HepG2 (cell line): ENCODE measurements around the gene NPB. TPM values are rescaled to one million over a fixed set of nuclear protein-coding genes. Genes with fewer than 3 reads are reported as not detected.

ENCODE experiments used
- ATAC-seq: fragments of 200-7000 bp; cut with Tn5 transposase; 3 replicates; pipeline ENCODE4 v1.9.1; 2020; ENCODE audit warnings: mild to moderate bottlenecking, moderate library complexity
- BruUV-seq: library from RNA; stranded (reverse); fragments of 400-500 nt; replicated peaks from 2 replicates; lab custom pipeline; 2021; lab: Mats Ljungman, UMichigan
- CTCF ChIA-PET: fragments of 300-600 bp; formaldehyde crosslinking; extraction: SDS; loops from one replicate; lab custom pipeline; 2021; ENCODE audit warnings: low total read pairs, inconsistent platforms, low intra/inter-chr PET ratio; lab: Yijun Ruan, JAX
- POLR2A ChIA-PET: fragments of 350-600 bp; sonication (Branson Sonifier 250); formaldehyde crosslinking; loops from one replicate; lab custom pipeline; 2020; ENCODE audit warnings: antibody characterized with exemption, inconsistent platforms; lab: Yijun Ruan, JAX
- DNase-seq: peaks from one replicate; pipeline ENCODE4 v3.0.0-alpha.2; 2015; ENCODE audit warnings: low spot score
- FAIRE-seq: peaks from 3 replicates; lab custom pipeline; 2011; peaks lifted over from hg19 to GRCh38; lab: Jason Lieb, UNC
- H2AFZ ChIP-seq: one replicate; pipeline ENCODE4 v1.6.1; 2011; ENCODE audit warnings: low read length, inconsistent platforms
- H3K27ac ChIP-seq: fragments of 300-600 bp; 3 replicates; pipeline ENCODE4 v1.8.0; 2011; ENCODE audit warnings: mixed run types, mild to moderate bottlenecking, mixed read lengths, low read length, inconsistent platforms; ENCODE audit not compliant: insufficient read depth; ENCODE audit errors: extremely low read length
- H3K27me3 ChIP-seq, 2 experiments: fragments of 200-600 bp in 1 of 2; 2 replicates in 1 of 2; 3 replicates in 1 of 2; pipeline versions ENCODE4 v1.6.0 to v1.8.0; 2011; ENCODE audit warnings: low read length in 2 of 2, mild to moderate bottlenecking in 2 of 2, moderate library complexity in 2 of 2, inconsistent platforms in 1 of 2; ENCODE audit not compliant: insufficient read depth in 2 of 2, control insufficient read depth in 1 of 2
- H3K36me3 ChIP-seq, 2 experiments: fragments of 200-600 bp in 1 of 2; replicated peaks in 1 of 2; 2 replicates in 1 of 2; 3 replicates in 1 of 2; pipeline versions ENCODE4 v1.5.1 to v1.8.0; 2011; ENCODE audit warnings: low read length in 2 of 2, inconsistent platforms in 1 of 2; ENCODE audit not compliant: insufficient read depth in 2 of 2, control insufficient read depth in 1 of 2
- H3K4me1 ChIP-seq: 2 replicates; pipeline ENCODE4 v1.5.1; 2012; ENCODE audit warnings: low read length, inconsistent platforms; ENCODE audit not compliant: insufficient read depth
- H3K4me2 ChIP-seq: 2 replicates; pipeline ENCODE4 v1.6.0; 2011; ENCODE audit warnings: low read depth, low read length, inconsistent platforms
- H3K4me3 ChIP-seq, 3 experiments: fragments of 200-600 bp in 1 of 3; sonication (generic), shearing (Covaris generic) in 1 of 3; replicated peaks in 1 of 3; 2 replicates each; pipeline ENCODE4 v1.5.1; 2011 to 2016; ENCODE audit warnings: low read length in 3 of 3, inconsistent platforms in 2 of 3, low read depth in 2 of 3, mild to moderate bottlenecking in 2 of 3, control low read depth in 1 of 3, mixed read lengths in 1 of 3; ENCODE audit not compliant: insufficient read depth in 1 of 3
- H3K79me2 ChIP-seq: one replicate; pipeline ENCODE4 v1.6.1; 2011; ENCODE audit warnings: low read length, inconsistent platforms; ENCODE audit not compliant: insufficient read depth
- H3K9ac ChIP-seq: 2 replicates; pipeline ENCODE4 v1.6.0; 2011; ENCODE audit warnings: mild to moderate bottlenecking, low read depth, low read length, inconsistent platforms; ENCODE audit not compliant: insufficient read depth
- H3K9me3 ChIP-seq: 2 replicates; pipeline ENCODE4 v1.5.1; 2012; ENCODE audit warnings: mild to moderate bottlenecking, low read length
- H4K20me1 ChIP-seq: 2 replicates; pipeline ENCODE4 v1.6.0; 2011; ENCODE audit warnings: inconsistent platforms, mild to moderate bottlenecking, low read length, moderate library complexity; ENCODE audit not compliant: insufficient read depth
- AGO2 ChIP-seq: fragments of 200-400 bp; formaldehyde crosslinking; optimal IDR thresholded peaks from 2 replicates; pipeline ENCODE3; 2017; ENCODE audit warnings: mild to moderate bottlenecking, low read depth, low read length, moderate library complexity
- ATF7 ChIP-seq, 2 experiments: fragments of 450-650 bp in 1 of 2; sonication (generic) in 1 of 2; formaldehyde crosslinking in 1 of 2; IDR thresholded peaks; 2 replicates each; pipeline versions ENCODE4 v1.4.0 to v1.6.1; 2016 to 2020; ENCODE audit warnings: antibody characterized with exemption in 1 of 2, mild to moderate bottlenecking in 1 of 2, missing genetic modification reagents in 1 of 2
- NAIF1 ChIP-seq: sonication (generic); formaldehyde crosslinking; IDR thresholded peaks from 2 replicates; pipeline ENCODE4 v1.5.0; 2020; ENCODE audit warnings: mild to moderate bottlenecking, missing genetic modification reagents, borderline replicate concordance
- RXRA ChIP-seq: sonication (generic); formaldehyde crosslinking; IDR thresholded peaks from 2 replicates; pipeline ENCODE4 v1.5.1; 2020; ENCODE audit warnings: missing genetic modification reagents
- ZNF224 ChIP-seq: sonication (generic); formaldehyde crosslinking; IDR thresholded peaks from 2 replicates; pipeline ENCODE4 v1.5.0; 2020; ENCODE audit warnings: mild to moderate bottlenecking, missing genetic modification reagents
- ZNF513 ChIP-seq: sonication (generic); formaldehyde crosslinking; conservative IDR thresholded peaks from 2 replicates; pipeline ENCODE4 v1.5.0; 2020; ENCODE audit warnings: missing genetic modification reagents
- ZNF772 ChIP-seq: sonication (generic); formaldehyde crosslinking; IDR thresholded peaks from 2 replicates; pipeline ENCODE4 v1.5.0; 2020; ENCODE audit warnings: mild to moderate bottlenecking, missing genetic modification reagents
- WGBS: methylation state at CpG from one replicate; pipeline ENCODE4 v1.1.6; 2017; ENCODE audit warnings: low lambda C conversion rate; 5-methylcytosine and 5-hydroxymethylcytosine counted together
- in situ Hi-C: cut with HindIII; loops from 2 replicates; pipeline ENCODE4 v1.10.0; 2017; ENCODE audit warnings: low pct_unique_long_range_greater_than_20kb; ENCODE audit not compliant: extremely low pct_ligation_motif_present
- intact Hi-C: fragments of 100-400 bp; cut with micrococcal nuclease; formaldehyde crosslinking; loops from one replicate; pipeline ENCODE4 v1.10.0; 2022; ENCODE audit not compliant: unreplicated experiment
- polyA plus RNA-seq, 8 experiments: library from polyadenylated mRNA; depleted of rRNA in 3 of 8; stranded (reverse) in 7 of 8; unstranded in 1 of 8; fragments of >200 nt; fragmentation: Illumina TruSeq in 4 of 8; extraction: Trizol in 4 of 8; gene quantifications; 2 replicates each; pipeline versions ENCODE4 v1.2.1 to v1.2.3, GENCODE V29; 2011 to 2016; ENCODE audit warnings: low read depth in 4 of 8, missing spikeins in 1 of 8, mixed read lengths in 1 of 8; ENCODE audit not compliant: insufficient read depth in 1 of 8
- total RNA-seq, 5 experiments: library from RNA; depleted of rRNA; stranded (reverse); fragments of >200 nt; fragmentation: Illumina TruSeq; extraction: Trizol; gene quantifications; 2 replicates each; pipeline ENCODE4 v1.2.3, GENCODE V29; 2016; ENCODE audit warnings: low read depth in 1 of 5

The NPB gene
- total and polyA plus RNA-seq, 2 of the 13 experiments (the other 11 are each of a cell fraction or from before 2014, with no cell fraction given) = 0.11 to 0.93 TPM

GRCh38 chr17:81913394-81914102, 11.5 kb downstream of the NPB start:
- 97% methylated on average over 22 of the region's 31 CpGs for WGBS
- no peak for FAIRE-seq
- Histone ChIP-seq H3K4me2 (no peak overlapping the region), H3K79me2 (peaks cover 41% of the 10 kb centered on the region), H3K27ac (no peak overlapping the region), H2AFZ (no peak overlapping the region), H3K27me3 (no peaks in the 10 kb centered on the region; a peak in 1 of 5 replicates)
- DNase-seq = no peak
- POLR2A ChIA-PET = interaction anchor here (1.3 to 1.4 kb wide), 5 partner anchors 10 to 30 kb away, joined by 3 to 4 read pairs (median 4); partner anchors contain the start of gene NPB
- BruUV-seq = no TSS peak
- intact Hi-C loops = loop anchor here (5.0 kb wide), 1 partner anchor 41 kb away; the partner anchor contains the start of gene ARHGDIA
- CTCF ChIA-PET = no interaction called here
- no peak for TF ChIP-seq ZNF224
- TF ChIP-seq ATF7 (IDR thresholded peaks at IDR 0.05) = peak; percentile 75
- no peak for TF ChIP-seq ATF7 (CRISPR knock-in tag; IDR thresholded peaks at IDR 0.05)
- TF ChIP-seq NAIF1 = no peak
- no peak for TF ChIP-seq ZNF772 (CRISPR knock-in tag)
- peak; percentile 33 for TF ChIP-seq AGO2
- TF ChIP-seq RXRA (CRISPR knock-in tag) = peak; percentile 7; the same call in 1 of the 2 replicates
- no peak for TF ChIP-seq ZNF513
- TF ChIP-seq, all 625 proteins: peak for 3
- ATAC-seq = no peak
- Histone ChIP-seq H3K4me1 (peaks cover 46% of the 10 kb centered on the region), H3K9ac (no peak overlapping the region), H3K36me3 (peaks cover 34 to 53% of the 10 kb centered on the region in 2 experiments), H3K9me3 (no peaks in the 10 kb centered on the region), H3K4me3 (no peak overlapping the region), H4K20me1 (peaks cover 6% of the 10 kb centered on the region; the same call in 1 of the 2 replicates)
- in situ Hi-C loops = no loop called here
